VCaP (cell line): ENCODE results near the gene ANAPC5.

Experiments
- H3K27ac ChIP-seq: fragments of 450-650 bp; 2 replicates; pipeline ENCODE4 v1.5.1; 2017
- CTCF ChIP-seq: fragments of 450-650 bp; conservative IDR thresholded peaks from 2 replicates; pipeline ENCODE4 v1.5.1; 2017; ENCODE audit warnings: mild to moderate bottlenecking, moderate library complexity

Gene ANAPC5

GRCh38 chr12:121295746-121296617, 56.2 kb downstream of the ANAPC5 start:
- peak overlapping the region; percentile 98 for H3K27ac ChIP-seq
- no peak for TF ChIP-seq CTCF

GRCh38 chr12:121295116-121295745, 57.0 kb downstream of the ANAPC5 start:
- H3K27ac ChIP-seq, result peak overlapping the region; percentile 98
- 0 out of 2 replicates have a peak, but pooled peaks have one; percentile 21 for TF ChIP-seq CTCF

GRCh38 chr12:121294151-121294889, 57.9 kb downstream of the ANAPC5 start:
- H3K27ac ChIP-seq, result peak overlapping the region; percentile 98
- no peak for TF ChIP-seq CTCF

GRCh38 chr12:121293603-121294002, 58.6 kb downstream of the ANAPC5 start:
- no peak for TF ChIP-seq CTCF
- H3K27ac ChIP-seq, result peak overlapping the region; percentile 10

- TF ChIP-seq CTCF, result no peak
- no peak overlapping the region for H3K27ac ChIP-seq
Measured at GRCh38 chr12:121290410-121290809, 61.8 kb downstream of the ANAPC5 start.

GRCh38 chr12:121289962-121290361, 62.2 kb downstream of the ANAPC5 start:
- no peak overlapping the region for H3K27ac ChIP-seq
- no peak for TF ChIP-seq CTCF

GRCh38 chr12:121288986-121289385, 63.2 kb downstream of the ANAPC5 start:
- no peak for TF ChIP-seq CTCF
- H3K27ac ChIP-seq, result peak overlapping the region; percentile 24; the same call in 1 of the 2 replicates
